ENCODE measurements around the gene MARCHF7.

GRCh38 chr2:159706385-159706980 is 5.8 kb upstream of the MARCHF7 start:
- TF ChIP-seq CTCF (IDR thresholded peaks at IDR 0.05; ENCODE audit: poor library complexity) (no peak), EZH2 (IDR thresholded peaks at IDR 0.05; ENCODE audit: borderline replicate concordance) (no peak)

All from hepatocyte (in vitro differentiated cells).